MM.1S (cell line): ENCODE measurements around the gene CCDC63.

ENCODE experiments used
- DNase-seq: peaks from one replicate; pipeline ENCODE4 v3.0.0-alpha.2; 2015
- H2AFZ ChIP-seq: fragments of 300-600 bp; sonication (generic); 2 replicates; pipeline ENCODE4 v1.6.0; 2016; ENCODE audit warnings: antibody characterized with exemption, low read length
- H3F3A ChIP-seq: fragments of 300-600 bp; sonication (generic); 2 replicates; pipeline ENCODE4 v1.6.1; 2016; ENCODE audit warnings: mild to moderate bottlenecking, antibody characterized with exemption, low read length, moderate library complexity, mixed read lengths; ENCODE audit not compliant: insufficient read depth
- H3K27ac ChIP-seq: fragments of 300-600 bp; sonication (generic); 2 replicates; pipeline ENCODE4 v1.5.1; 2016; ENCODE audit warnings: mild to moderate bottlenecking, low read length
- H3K27me3 ChIP-seq: fragments of 300-600 bp; sonication (generic); replicated peaks from 2 replicates; pipeline ENCODE4 v1.6.0; 2016; ENCODE audit warnings: low read length; ENCODE audit not compliant: insufficient read depth
- H3K36me3 ChIP-seq: fragments of 300-600 bp; sonication (generic); replicated peaks from 2 replicates; pipeline ENCODE4 v1.6.1; 2016; ENCODE audit warnings: mild to moderate bottlenecking, low read length, mixed read lengths; ENCODE audit not compliant: insufficient read depth
- H3K4me1 ChIP-seq: fragments of 300-600 bp; sonication (generic); 2 replicates; pipeline ENCODE4 v1.6.1; 2016; ENCODE audit warnings: low read length, mixed read lengths
- H3K4me2 ChIP-seq: fragments of 300-600 bp; sonication (generic); 2 replicates; pipeline ENCODE4 v1.6.0; 2016; ENCODE audit warnings: low read depth, low read length
- H3K4me3 ChIP-seq: fragments of 300-600 bp; sonication (generic); 2 replicates; pipeline ENCODE4 v1.5.1; 2016; ENCODE audit warnings: low read length, mixed read lengths
- H3K79me2 ChIP-seq: fragments of 300-600 bp; sonication (generic); 2 replicates; pipeline ENCODE4 v1.6.1; 2016; ENCODE audit warnings: mixed run types, low read length, mixed read lengths
- H3K9ac ChIP-seq: fragments of 300-600 bp; sonication (generic); 2 replicates; pipeline ENCODE4 v1.6.1; 2016; ENCODE audit warnings: low read length, mixed read lengths
- H3K9me2 ChIP-seq: fragments of 300-600 bp; sonication (generic); replicated peaks from 2 replicates; pipeline ENCODE4 v1.6.1; 2016; ENCODE audit warnings: mild to moderate bottlenecking, low read length, mixed read lengths; ENCODE audit not compliant: insufficient read depth
- H3K9me3 ChIP-seq: fragments of 300-600 bp; sonication (generic); replicated peaks from 2 replicates; pipeline ENCODE4 v1.6.1; 2016; ENCODE audit warnings: mild to moderate bottlenecking, low read length, mixed read lengths; ENCODE audit not compliant: insufficient read depth
- H4K20me1 ChIP-seq: fragments of 300-600 bp; sonication (generic); 2 replicates; pipeline ENCODE4 v1.6.1; 2016; ENCODE audit warnings: mild to moderate bottlenecking, low read length, moderate library complexity, mixed read lengths; ENCODE audit not compliant: insufficient read depth
- CTCF ChIP-seq: fragments of 300-600 bp; sonication (generic); IDR thresholded peaks from 2 replicates; pipeline ENCODE4 v1.5.1; 2016; ENCODE audit warnings: antibody characterized with exemption, low read length, mixed read lengths
- EZH2 ChIP-seq: fragments of 300-600 bp; sonication (generic); optimal IDR thresholded peaks from 2 replicates; pipeline ENCODE3; 2017; ENCODE audit warnings: low read depth, mild to moderate bottlenecking, antibody characterized with exemption, low read length, mixed read lengths
- EZH2phosphoT487 ChIP-seq: fragments of 300-600 bp; sonication (generic); IDR thresholded peaks from 2 replicates; pipeline ENCODE4 v1.6.1; 2018; ENCODE audit warnings: antibody characterized with exemption, low read length

Gene CCDC63

DNA sequence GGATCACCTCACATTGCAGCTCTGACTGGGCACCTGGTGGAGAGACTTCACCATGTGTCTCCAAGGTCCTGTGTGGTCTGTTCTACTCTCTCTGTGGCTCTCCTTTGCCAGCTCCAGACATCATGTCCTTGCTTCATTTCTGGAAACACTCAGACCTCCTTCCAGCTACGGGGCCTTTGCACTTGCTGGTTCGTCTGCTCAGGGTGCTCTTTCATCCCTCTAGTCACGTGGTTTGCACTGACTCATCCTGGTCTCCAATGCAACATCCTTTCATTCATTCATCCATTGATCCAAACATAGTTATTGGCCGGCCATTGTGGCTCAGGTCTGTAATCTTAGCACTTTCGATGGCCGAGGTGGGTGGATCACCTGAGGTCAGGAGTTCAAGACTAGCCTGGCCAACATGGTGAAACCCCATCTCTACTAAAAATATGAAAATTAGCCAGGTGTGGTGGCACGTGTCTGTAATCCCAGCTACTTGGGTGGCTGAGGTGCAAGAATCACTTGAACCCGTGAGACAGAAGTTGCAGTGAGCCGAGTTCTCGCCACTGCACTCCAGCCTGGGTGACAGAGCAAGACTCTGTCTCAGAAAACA, 23.9 kb upstream of the CCDC63 start:
- Histone ChIP-seq H3K9ac (no peak overlapping the region), H3K4me3 (no peak overlapping the region), H3K4me2 (no peak overlapping the region), H3K4me1 (no peaks in the 10 kb centered on the region), H3K9me2 (no peaks in the 10 kb centered on the region), H4K20me1 (no peaks in the 10 kb centered on the region), H3K79me2 (no peaks in the 10 kb centered on the region), H3F3A (no peaks in the 10 kb centered on the region), H3K27ac (no peak overlapping the region), H2AFZ (no peak overlapping the region), H3K36me3 (no peaks in the 10 kb centered on the region), H3K9me3 (no peaks in the 10 kb centered on the region), H3K27me3 (no peaks in the 10 kb centered on the region)
- TF ChIP-seq EZH2phosphoT487 (no peak), EZH2 (no peak), CTCF (no peak)
- no peak for DNase-seq

GRCh38 chr12:110824342-110824741, 22.4 kb upstream of the CCDC63 start:
- H3K9me3 ChIP-seq = no peaks in the 10 kb centered on the region
- H3K4me2 ChIP-seq = no peak overlapping the region
- H3K27me3 ChIP-seq = no peaks in the 10 kb centered on the region
- H3F3A ChIP-seq = no peaks in the 10 kb centered on the region
- H4K20me1 ChIP-seq = no peaks in the 10 kb centered on the region
- H3K4me1 ChIP-seq = no peaks in the 10 kb centered on the region
- H3K9me2 ChIP-seq = no peaks in the 10 kb centered on the region
- H2AFZ ChIP-seq = no peak overlapping the region
- no peak for DNase-seq
- no peak overlapping the region for H3K27ac ChIP-seq
- H3K4me3 ChIP-seq = no peak overlapping the region
- no peaks in the 10 kb centered on the region for H3K79me2 ChIP-seq
- H3K36me3 ChIP-seq = no peaks in the 10 kb centered on the region
- H3K9ac ChIP-seq = no peak overlapping the region
- no peak for TF ChIP-seq CTCF
- no peak for TF ChIP-seq EZH2phosphoT487
- TF ChIP-seq EZH2 = no peak

- no peaks in the 10 kb centered on the region for H4K20me1 ChIP-seq
- H3K27me3 ChIP-seq = no peaks in the 10 kb centered on the region
- H3K27ac ChIP-seq = no peak overlapping the region
- no peaks in the 10 kb centered on the region for H3K4me1 ChIP-seq
- H2AFZ ChIP-seq = no peak overlapping the region
- H3K9ac ChIP-seq = no peak overlapping the region
- H3K9me2 ChIP-seq = no peaks in the 10 kb centered on the region
- no peaks in the 10 kb centered on the region for H3K79me2 ChIP-seq
- H3K36me3 ChIP-seq = no peaks in the 10 kb centered on the region
- H3K4me2 ChIP-seq = no peak overlapping the region
- H3K4me3 ChIP-seq = no peak overlapping the region
- DNase-seq = no peak
- TF ChIP-seq EZH2phosphoT487 (no peak), EZH2 (no peak), CTCF (no peak)
- no peaks in the 10 kb centered on the region for H3K9me3 ChIP-seq
- no peaks in the 10 kb centered on the region for H3F3A ChIP-seq
Measured at GRCh38 chr12:110825530-110825929, 21.3 kb upstream of the CCDC63 start.
